PFSK-1 (cell line): Measurements from ENCODE around the gene TTC28.

Source experiments
- FOXP2 ChIP-seq: optimal IDR thresholded peaks from 2 replicates; pipeline ENCODE3; 2011; ENCODE audit warnings: borderline replicate concordance, control low read depth, inconsistent platforms; ENCODE audit not compliant: insufficient read depth; ENCODE audit errors: extremely low read length, extremely low read depth
- POLR2AphosphoS5 ChIP-seq: IDR thresholded peaks from 2 replicates; pipeline ENCODE4 v1.6.1; 2012; ENCODE audit warnings: low read depth, mild to moderate bottlenecking, control low read depth, low read length, moderate library complexity
- REST ChIP-seq, 2 experiments: IDR thresholded peaks; 2 replicates each; pipeline versions ENCODE4 v1.6.1 to v1.8.0; 2011 to 2012; ENCODE audit warnings: low read depth in 2 of 2, low read length in 2 of 2, control low read depth in 1 of 2, inconsistent platforms in 1 of 2, mild to moderate bottlenecking in 1 of 2, moderate library complexity in 1 of 2; ENCODE audit not compliant: insufficient read depth in 1 of 2
- SIN3A ChIP-seq: IDR thresholded peaks from 2 replicates; pipeline ENCODE4 v1.6.1; 2012; ENCODE audit warnings: mild to moderate bottlenecking, low read length, moderate library complexity, borderline replicate concordance; ENCODE audit not compliant: insufficient read depth
- TAF1 ChIP-seq: IDR thresholded peaks from 2 replicates; pipeline ENCODE4 v1.6.1; 2012; ENCODE audit warnings: low read length, control low read depth, borderline replicate concordance; ENCODE audit not compliant: insufficient read depth

Gene TTC28

DNA sequence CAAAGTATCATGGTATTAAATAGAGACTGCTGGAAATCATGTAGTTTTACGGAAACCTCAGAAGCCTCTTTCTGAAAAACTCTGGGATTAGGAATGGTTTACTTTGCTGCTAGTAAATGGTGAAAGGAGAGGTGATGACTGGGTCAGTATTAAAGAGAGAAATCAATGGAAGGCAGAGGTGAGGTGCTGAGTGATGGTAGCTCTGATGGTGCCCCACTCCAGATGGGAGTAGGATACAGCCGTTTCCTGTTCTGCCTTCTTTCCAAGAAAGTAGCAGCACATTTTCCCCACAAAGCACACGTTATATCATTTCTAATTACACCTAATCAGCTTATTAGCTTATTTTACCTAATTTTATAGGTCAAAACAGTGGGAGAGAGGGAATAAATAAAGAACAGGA lies 493.0 kb downstream of the TTC28 start:
- no peak for TF ChIP-seq POLR2AphosphoS5
- TF ChIP-seq FOXP2, result no peak
- TF ChIP-seq TAF1, result no peak
- no peak for TF ChIP-seq SIN3A
- TF ChIP-seq REST (IDR thresholded peaks at IDR 0.05; ENCODE audit: insufficient read depth in 1 of 2, low read depth in 2 of 2, low read length in 2 of 2), result no peak

GRCh38 chr22:28185130-28185529 lies 494.5 kb downstream of the TTC28 start:
- no peak for TF ChIP-seq SIN3A
- TF ChIP-seq POLR2AphosphoS5, result no peak
- no peak for TF ChIP-seq TAF1
- no peak for TF ChIP-seq FOXP2
- TF ChIP-seq REST (IDR thresholded peaks at IDR 0.05; ENCODE audit: insufficient read depth in 1 of 2, low read depth in 2 of 2, low read length in 2 of 2), result no peak

- TF ChIP-seq SIN3A (no peak), REST (IDR thresholded peaks at IDR 0.05; ENCODE audit: insufficient read depth in 1 of 2, low read depth in 2 of 2, low read length in 2 of 2) (no peak), POLR2AphosphoS5 (no peak)
Observed at GRCh38 chr22:28183078-28183860, 496.4 kb downstream of the TTC28 start.

DNA sequence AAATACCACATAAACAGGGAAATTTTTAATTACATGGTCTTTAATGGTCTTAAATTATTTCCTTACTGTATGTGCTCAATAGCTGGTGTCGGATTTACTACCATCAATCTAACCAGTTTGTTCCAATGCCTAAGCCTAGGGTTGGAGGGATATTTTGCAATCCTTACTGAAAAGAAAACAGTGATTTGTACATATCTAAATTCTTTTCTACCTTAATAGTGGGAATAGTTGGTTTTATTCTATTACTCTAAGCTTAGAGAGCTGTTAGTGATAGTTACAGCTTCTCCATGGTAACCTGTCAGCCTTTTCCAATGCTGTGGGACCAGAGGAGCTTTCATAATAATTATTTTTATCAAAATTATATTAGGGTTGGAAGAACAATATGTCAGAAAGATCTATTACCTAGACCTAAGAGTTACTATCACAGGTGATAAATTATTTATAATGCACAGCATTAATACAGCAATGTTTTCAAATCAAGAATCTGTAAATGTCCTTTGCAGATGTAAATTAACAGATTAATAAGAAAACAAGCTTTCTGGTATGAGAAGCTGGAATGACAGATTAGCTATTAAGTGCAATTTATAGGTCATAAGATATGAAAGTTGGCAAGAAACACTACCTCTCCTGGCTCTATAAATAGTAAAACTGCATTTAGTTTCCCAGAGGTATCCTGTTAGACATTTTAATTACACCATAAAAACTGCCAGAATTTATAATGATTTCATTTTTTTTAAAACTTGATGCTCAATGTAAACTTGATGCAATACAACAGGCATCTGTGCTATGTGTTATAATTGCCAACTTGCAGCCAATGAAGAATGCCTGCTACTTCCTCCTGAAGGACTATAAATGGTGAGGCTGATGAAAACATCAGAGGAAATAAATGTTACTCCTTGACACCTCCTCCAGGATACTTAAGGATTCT lies 498.6 kb downstream of the TTC28 start:
- TF ChIP-seq TAF1 (no peak), POLR2AphosphoS5 (no peak), REST (IDR thresholded peaks at IDR 0.05; ENCODE audit: insufficient read depth in 1 of 2, low read depth in 2 of 2, low read length in 2 of 2) (no peak), FOXP2 (no peak), SIN3A (no peak)
